ENCODE measurements around the gene TOX2. TPM values are rescaled to one million over a fixed set of nuclear protein-coding genes. Genes with fewer than 3 reads are reported as not detected.

TOX2 gene
- total RNA-seq, 1 experiment from 2014 or later: 1.7 TPM

- Histone ChIP-seq H3K4ac (ENCODE audit: low read depth, low read length) (no peak overlapping the region), H3K27me3 (ENCODE audit: insufficient read depth, low read length) (no peaks in the 10 kb centered on the region), H2BK15ac (ENCODE audit: low read depth, low read length) (no peak overlapping the region), H3K56ac (ENCODE audit: insufficient read length, low read depth, low read length) (no peak overlapping the region), H3K9ac (ENCODE audit: extremely low read depth, insufficient read length, low read length) (no peak overlapping the region), H3K4me2 (ENCODE audit: insufficient read depth, insufficient read length, low read length) (no peak overlapping the region), H2BK5ac (ENCODE audit: insufficient read length, low read length) (no peak overlapping the region), H3T11ph (ENCODE audit: low read length) (no peak overlapping the region), H3K23ac (ENCODE audit: insufficient read length, low read depth, low read length) (no peak overlapping the region), H4K8ac (replicated peaks; ENCODE audit: insufficient read length, low read depth, low read length) (no peak overlapping the region), H2BK120ac (ENCODE audit: low read depth, low read length, poor library complexity, severe bottlenecking) (no peak overlapping the region), H2BK20ac (ENCODE audit: low read depth, low read length, poor library complexity, severe bottlenecking) (no peak overlapping the region), H3K14ac (ENCODE audit: insufficient read depth, low read length) (no peak overlapping the region; the same call in 1 of the 2 replicates), H3K18ac (ENCODE audit: insufficient read length, low read depth, low read length) (no peak overlapping the region), H2AK5ac (ENCODE audit: insufficient read length, low read length) (no peak overlapping the region), H3K79me1 (ENCODE audit: insufficient read depth, low read depth, low read length, poor library complexity, severe bottlenecking) (no peaks in the 10 kb centered on the region), H3K23me2 (ENCODE audit: insufficient read length, low read depth, low read length, poor library complexity, severe bottlenecking) (no peaks in the 10 kb centered on the region), H2BK12ac (ENCODE audit: insufficient read length, low read depth, low read length) (no peak overlapping the region), H2AFZ (ENCODE audit: low read length) (no peak overlapping the region), H3K27ac (ENCODE audit: insufficient read length, low read depth, low read length) (no peak overlapping the region), H4K20me1 (ENCODE audit: control insufficient read depth, insufficient read depth, insufficient read length) (no peaks in the 10 kb centered on the region), H3K79me2 (ENCODE audit: insufficient read depth, low read length) (no peaks in the 10 kb centered on the region), H4K5ac (ENCODE audit: insufficient read length, low read depth, low read length) (no peak overlapping the region), H3K4me1 (ENCODE audit: insufficient read depth, low read length) (no peaks in the 10 kb centered on the region; the same call in 1 of the 2 replicates), H3K9me3 (ENCODE audit: control insufficient read depth, low read depth, low read length) (no peaks in the 10 kb centered on the region), H4K91ac (ENCODE audit: insufficient read length, low read depth, low read length) (no peak overlapping the region)
- Mint-ChIP-seq H3K9me3 (no peaks in the 10 kb centered on the region; a peak in 1 of 5 replicates), H3K4me1 (peaks cover 7 to 12% of the 10 kb centered on the region in 2 experiments; a peak in 2 of 4 replicates), H3K27me3 (ENCODE audit: low read depth) (no peaks in the 10 kb centered on the region), H3K36me3 (ENCODE audit: insufficient read depth in 1 of 3, low read depth in 3 of 3) (no peaks in the 10 kb centered on the region), H3K27ac (no peak overlapping the region), H3K4me3 (no peak overlapping the region)
- no peak for DNase-seq
- whole genome bisulfite sequencing (ENCODE audit: extremely low coverage, insufficient read length, low lambda C conversion rate): no CpG with 5 or more reads among the region's 20 CpGs
- TF ChIP-seq, protein P1, sequence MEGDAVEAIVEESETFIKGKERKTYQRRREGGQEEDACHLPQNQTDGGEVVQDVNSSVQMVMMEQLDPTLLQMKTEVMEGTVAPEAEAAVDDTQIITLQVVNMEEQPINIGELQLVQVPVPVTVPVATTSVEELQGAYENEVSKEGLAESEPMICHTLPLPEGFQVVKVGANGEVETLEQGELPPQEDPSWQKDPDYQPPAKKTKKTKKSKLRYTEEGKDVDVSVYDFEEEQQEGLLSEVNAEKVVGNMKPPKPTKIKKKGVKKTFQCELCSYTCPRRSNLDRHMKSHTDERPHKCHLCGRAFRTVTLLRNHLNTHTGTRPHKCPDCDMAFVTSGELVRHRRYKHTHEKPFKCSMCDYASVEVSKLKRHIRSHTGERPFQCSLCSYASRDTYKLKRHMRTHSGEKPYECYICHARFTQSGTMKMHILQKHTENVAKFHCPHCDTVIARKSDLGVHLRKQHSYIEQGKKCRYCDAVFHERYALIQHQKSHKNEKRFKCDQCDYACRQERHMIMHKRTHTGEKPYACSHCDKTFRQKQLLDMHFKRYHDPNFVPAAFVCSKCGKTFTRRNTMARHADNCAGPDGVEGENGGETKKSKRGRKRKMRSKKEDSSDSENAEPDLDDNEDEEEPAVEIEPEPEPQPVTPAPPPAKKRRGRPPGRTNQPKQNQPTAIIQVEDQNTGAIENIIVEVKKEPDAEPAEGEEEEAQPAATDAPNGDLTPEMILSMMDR (conservative IDR thresholded peaks at IDR 0.05): no peak
Measured at GRCh38 chr20:44065401-44066340, 151.0 kb downstream of the TOX2 start.
